Mesendoderm (in vitro differentiated cells): ENCODE results near the gene MTCL3.

Experiments
- DNase-seq: peaks from one replicate; pipeline ENCODE4 v3.0.0; 2013
- H2AK5ac ChIP-seq: 2 replicates; pipeline ENCODE4 v1.6.1; 2013; ENCODE audit warnings: low read length, inconsistent platforms
- H2BK120ac ChIP-seq: 2 replicates; pipeline ENCODE4 v1.6.1; 2013; ENCODE audit warnings: low read depth, mild to moderate bottlenecking, low read length, moderate library complexity, mixed read lengths
- H2BK15ac ChIP-seq: replicated peaks from 2 replicates; pipeline ENCODE4 v1.6.1; 2013; ENCODE audit warnings: low read depth, mild to moderate bottlenecking, moderate library complexity
- H2BK5ac ChIP-seq: 2 replicates; pipeline ENCODE4 v1.6.1; 2013; ENCODE audit warnings: low read length, inconsistent platforms
- H3K18ac ChIP-seq: 2 replicates; pipeline ENCODE4 v1.6.1; 2013; ENCODE audit warnings: mild to moderate bottlenecking, low read length, mixed read lengths
- H3K23ac ChIP-seq: one replicate; pipeline ENCODE4 v1.6.1; 2013; ENCODE audit warnings: low read length
- H3K27ac ChIP-seq: 2 replicates; pipeline ENCODE4 v1.5.1; 2013; ENCODE audit warnings: low read depth, mild to moderate bottlenecking, inconsistent platforms, low read length, moderate library complexity
- H3K27me3 ChIP-seq: 2 replicates; pipeline ENCODE4 v1.6.1; 2013; ENCODE audit warnings: low read length, control low read depth, mild to moderate bottlenecking, inconsistent platforms; ENCODE audit not compliant: insufficient read depth, poor library complexity
- H3K36me3 ChIP-seq: 2 replicates; pipeline ENCODE4 v1.6.1; 2013; ENCODE audit warnings: low read length, inconsistent platforms; ENCODE audit not compliant: control insufficient read depth, insufficient read depth
- H3K4ac ChIP-seq: one replicate; pipeline ENCODE4 v1.6.1; 2013; ENCODE audit warnings: low read depth, mild to moderate bottlenecking, low read length, moderate library complexity
- H3K4me1 ChIP-seq: 2 replicates; pipeline ENCODE4 v1.6.1; 2013; ENCODE audit warnings: low read depth, low read length, inconsistent platforms; ENCODE audit not compliant: control insufficient read depth
- H3K4me2 ChIP-seq: 2 replicates; pipeline ENCODE4 v1.6.1; 2013; ENCODE audit warnings: low read length
- H3K4me3 ChIP-seq: 2 replicates; pipeline ENCODE4 v1.5.1; 2013; ENCODE audit warnings: mild to moderate bottlenecking, low read length
- H3K56ac ChIP-seq: one replicate; pipeline ENCODE4 v1.6.1; 2013; ENCODE audit warnings: low read length
- H3K79me1 ChIP-seq: 2 replicates; pipeline ENCODE4 v1.6.1; 2013; ENCODE audit warnings: low read length, inconsistent platforms
- H3K79me2 ChIP-seq: 2 replicates; pipeline ENCODE4 v1.6.1; 2013; ENCODE audit warnings: mild to moderate bottlenecking, low read length; ENCODE audit not compliant: control insufficient read depth, insufficient read depth
- H3K9ac ChIP-seq: 2 replicates; pipeline ENCODE4 v1.6.1; 2013; ENCODE audit warnings: low read length, inconsistent platforms
- H4K5ac ChIP-seq: one replicate; pipeline ENCODE4 v1.6.1; 2013; ENCODE audit warnings: low read length
- H4K8ac ChIP-seq: one replicate; pipeline ENCODE4 v1.6.1; 2013; ENCODE audit warnings: low read depth, mild to moderate bottlenecking, control low read depth, low read length, moderate library complexity
- WGBS: extraction: QIAGEN DNeasy Blood & Tissue Kit; methylation state at CpG from one replicate; pipeline ENCODE4 v1.1.7; 2013; ENCODE audit warnings: low lambda C conversion rate, missing lambda C conversion rate; ENCODE audit not compliant: insufficient coverage; ENCODE audit errors: extremely low coverage; 5-methylcytosine and 5-hydroxymethylcytosine counted together

The MTCL3 gene

DNA sequence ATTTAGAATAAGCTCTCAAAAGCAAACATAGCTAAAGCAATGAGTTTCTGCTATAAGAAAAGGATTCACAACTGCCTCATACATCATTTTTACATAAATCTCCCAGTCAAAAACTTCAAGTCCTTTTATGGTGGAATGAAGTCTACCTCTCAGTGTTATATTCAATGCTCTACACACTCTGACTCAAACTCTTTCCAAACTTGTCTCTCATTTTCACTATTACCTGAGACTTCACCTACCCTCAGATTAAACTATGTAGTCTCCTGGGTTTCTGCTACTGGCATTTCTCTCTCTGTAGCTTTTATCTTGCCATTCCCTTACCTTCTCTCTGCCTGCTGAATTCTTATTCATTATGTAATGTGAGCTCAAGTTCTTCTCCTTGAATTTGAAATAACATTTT is 71.4 kb downstream of the MTCL3 start:
- no peak for DNase-seq
- H3K27me3 ChIP-seq, result no peaks in the 10 kb centered on the region
- no peak overlapping the region for H3K4me3 ChIP-seq
- peaks cover 2% of the 10 kb centered on the region for H3K36me3 ChIP-seq
- no peak overlapping the region for H3K9ac ChIP-seq
- no peaks in the 10 kb centered on the region for H3K79me2 ChIP-seq
- no peaks in the 10 kb centered on the region for H3K79me1 ChIP-seq
- no peak overlapping the region for H2BK5ac ChIP-seq
- no peak overlapping the region for H3K4me2 ChIP-seq
- no peak overlapping the region for H2BK120ac ChIP-seq
- no peak overlapping the region for H3K4ac ChIP-seq
- H2BK15ac ChIP-seq, result no peak overlapping the region
- H4K5ac ChIP-seq, result no peak overlapping the region
- no peak overlapping the region for H3K18ac ChIP-seq
- H2AK5ac ChIP-seq, result no peak overlapping the region
- no peak overlapping the region for H4K8ac ChIP-seq
- no peak overlapping the region for H3K27ac ChIP-seq
- H3K23ac ChIP-seq, result no peak overlapping the region
- H3K56ac ChIP-seq, result no peak overlapping the region
- no peaks in the 10 kb centered on the region for H3K4me1 ChIP-seq

DNA sequence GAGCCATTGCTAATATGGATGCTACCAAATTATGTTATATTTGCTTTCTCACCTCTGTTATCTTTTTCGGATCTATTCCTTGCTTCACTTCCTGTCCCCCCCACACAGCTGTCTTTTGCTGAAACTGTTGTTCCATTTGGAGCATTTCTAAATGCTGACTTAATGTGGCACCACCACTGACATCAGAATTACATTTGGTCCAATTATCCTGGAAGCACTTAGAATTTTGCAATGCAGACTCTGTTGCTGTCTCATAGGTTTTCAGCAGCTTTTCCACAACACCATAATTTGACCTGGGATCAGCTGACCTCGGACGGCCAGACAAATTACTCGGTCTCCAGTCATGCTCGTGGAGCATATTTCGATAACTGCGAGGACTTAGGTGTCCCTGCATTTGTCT is 72.8 kb downstream of the MTCL3 start:
- Histone ChIP-seq H3K4ac (no peak overlapping the region), H3K79me1 (no peaks in the 10 kb centered on the region), H3K9ac (no peak overlapping the region), H2BK15ac (no peak overlapping the region), H3K4me2 (no peak overlapping the region), H3K23ac (no peak overlapping the region), H4K8ac (no peak overlapping the region), H2BK5ac (no peak overlapping the region), H3K79me2 (no peaks in the 10 kb centered on the region), H3K4me3 (no peak overlapping the region), H3K27ac (no peak overlapping the region), H4K5ac (no peak overlapping the region), H3K56ac (no peak overlapping the region), H3K27me3 (no peaks in the 10 kb centered on the region), H3K18ac (no peak overlapping the region), H3K36me3 (peaks cover 2% of the 10 kb centered on the region), H2AK5ac (no peak overlapping the region), H2BK120ac (no peak overlapping the region), H3K4me1 (no peaks in the 10 kb centered on the region)
- no peak for DNase-seq
- WGBS, result no CpG with 5 or more reads among the region's 7 CpGs

DNA sequence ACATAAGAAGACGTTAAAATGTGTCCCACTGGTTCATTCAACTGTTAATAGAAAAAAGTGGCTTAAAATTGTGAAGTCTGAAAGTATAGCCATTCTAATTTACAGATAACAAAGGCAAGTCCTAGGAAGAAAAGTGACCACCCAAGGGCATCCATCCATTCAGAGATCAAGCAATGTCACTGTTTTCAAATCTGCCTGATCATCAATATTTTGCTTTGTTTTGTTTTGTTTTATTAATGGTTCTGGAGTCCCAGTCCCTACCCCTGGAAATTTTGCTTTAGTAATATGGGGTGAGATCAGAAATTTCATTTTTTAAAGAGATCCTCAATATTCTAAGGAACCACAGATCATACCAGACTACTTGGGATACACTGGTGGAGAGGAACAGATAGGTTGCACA is 77.3 kb downstream of the MTCL3 start:
- no peak overlapping the region for H2AK5ac ChIP-seq
- H3K4ac ChIP-seq, result no peak overlapping the region
- WGBS, result no CpG with 5 or more reads among the region's 1 CpG
- H4K8ac ChIP-seq, result no peak overlapping the region
- H4K5ac ChIP-seq, result no peak overlapping the region
- H2BK120ac ChIP-seq, result no peak overlapping the region
- H3K56ac ChIP-seq, result no peak overlapping the region
- H3K4me2 ChIP-seq, result no peak overlapping the region
- H3K27me3 ChIP-seq, result no peaks in the 10 kb centered on the region
- peaks cover 2% of the 10 kb centered on the region for H3K36me3 ChIP-seq
- H3K4me3 ChIP-seq, result no peak overlapping the region
- no peak overlapping the region for H3K18ac ChIP-seq
- no peaks in the 10 kb centered on the region for H3K79me1 ChIP-seq
- no peak overlapping the region for H3K9ac ChIP-seq
- no peak for DNase-seq
- no peak overlapping the region for H3K27ac ChIP-seq
- no peak overlapping the region for H3K23ac ChIP-seq
- H2BK5ac ChIP-seq, result no peak overlapping the region
- H3K4me1 ChIP-seq, result no peaks in the 10 kb centered on the region
- no peaks in the 10 kb centered on the region for H3K79me2 ChIP-seq
- H2BK15ac ChIP-seq, result no peak overlapping the region

DNA sequence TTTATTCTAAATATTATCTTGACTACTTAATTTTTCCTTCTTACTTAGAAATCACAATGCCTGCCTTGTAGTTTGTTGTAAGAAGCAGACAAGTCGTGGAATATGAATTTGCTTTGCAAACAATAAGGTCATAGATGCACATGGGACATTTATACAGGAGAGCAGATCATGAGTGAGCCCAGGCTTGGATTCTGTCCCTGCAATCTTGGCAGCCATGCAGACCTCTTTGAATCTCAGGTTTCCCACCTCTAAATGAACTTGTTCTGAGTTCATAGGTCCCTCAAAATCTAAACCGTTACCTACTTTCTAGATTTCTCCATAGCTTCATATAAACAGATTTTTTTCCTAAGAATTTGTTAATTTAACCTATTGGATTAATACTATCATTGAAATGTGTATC is 79.4 kb downstream of the MTCL3 start:
- no peak overlapping the region for H3K4me3 ChIP-seq
- no CpG with 5 or more reads among the region's 2 CpGs for WGBS

DNA sequence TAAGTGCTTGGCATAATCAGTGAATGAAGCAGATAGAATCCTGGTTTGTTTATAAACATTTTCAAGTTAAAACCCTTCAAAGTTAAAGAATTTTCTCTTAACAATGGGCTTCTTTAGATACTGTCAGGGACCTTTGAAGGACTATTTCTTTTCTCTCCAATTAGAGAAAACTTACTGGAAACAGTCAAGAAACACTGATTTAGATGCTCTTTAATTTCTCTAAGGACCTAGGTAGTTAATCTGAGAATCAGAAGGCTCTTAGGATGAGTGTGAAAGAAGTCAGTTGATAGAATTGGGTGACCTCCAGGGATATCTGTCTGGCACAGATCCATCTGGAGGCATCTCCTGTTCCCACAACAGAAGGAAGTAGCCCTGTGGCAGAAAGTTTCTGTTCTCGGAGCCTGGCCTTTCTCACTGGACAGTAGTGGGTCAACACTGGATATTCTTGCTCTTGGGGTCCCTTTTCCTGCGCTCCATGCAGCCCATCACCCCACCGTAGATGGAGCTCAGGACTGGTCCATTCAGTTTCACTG is 82.5 kb downstream of the MTCL3 start:
- no peaks in the 10 kb centered on the region for H3K79me1 ChIP-seq
- no peaks in the 10 kb centered on the region for H3K36me3 ChIP-seq
- H2BK120ac ChIP-seq, result no peak overlapping the region
- no peak overlapping the region for H3K4me3 ChIP-seq
- H2BK5ac ChIP-seq, result no peak overlapping the region
- DNase-seq, result no peak
- H3K23ac ChIP-seq, result no peak overlapping the region
- no peaks in the 10 kb centered on the region for H3K79me2 ChIP-seq
- H3K4ac ChIP-seq, result no peak overlapping the region
- H3K27ac ChIP-seq, result no peak overlapping the region
- no peak overlapping the region for H4K8ac ChIP-seq
- no peak overlapping the region for H3K4me2 ChIP-seq
- H4K5ac ChIP-seq, result no peak overlapping the region
- no peaks in the 10 kb centered on the region for H3K4me1 ChIP-seq
- H3K9ac ChIP-seq, result no peak overlapping the region
- no peak overlapping the region for H3K18ac ChIP-seq
- no peak overlapping the region for H3K56ac ChIP-seq
- no CpG with 5 or more reads among the region's 3 CpGs for whole genome bisulfite sequencing
- no peaks in the 10 kb centered on the region for H3K27me3 ChIP-seq
- no peak overlapping the region for H2AK5ac ChIP-seq
- H2BK15ac ChIP-seq, result no peak overlapping the region

More for the DNA sequence above, 79.4 kb downstream of the MTCL3 start:
- no peak overlapping the region for H3K23ac ChIP-seq
- H3K79me1 ChIP-seq, result no peaks in the 10 kb centered on the region
- H3K27ac ChIP-seq, result no peak overlapping the region
- H2BK15ac ChIP-seq, result no peak overlapping the region
- no peak overlapping the region for H4K5ac ChIP-seq
- H3K36me3 ChIP-seq, result no peaks in the 10 kb centered on the region
- no peak overlapping the region for H4K8ac ChIP-seq
- H3K18ac ChIP-seq, result no peak overlapping the region
- no peaks in the 10 kb centered on the region for H3K4me1 ChIP-seq
- H3K4ac ChIP-seq, result no peak overlapping the region
- no peak overlapping the region for H3K56ac ChIP-seq
- H3K27me3 ChIP-seq, result no peaks in the 10 kb centered on the region
- no peaks in the 10 kb centered on the region for H3K79me2 ChIP-seq
- H3K9ac ChIP-seq, result no peak overlapping the region
- H2BK120ac ChIP-seq, result no peak overlapping the region
- H2BK5ac ChIP-seq, result no peak overlapping the region
- DNase-seq, result no peak
- no peak overlapping the region for H3K4me2 ChIP-seq
- no peak overlapping the region for H2AK5ac ChIP-seq

DNA sequence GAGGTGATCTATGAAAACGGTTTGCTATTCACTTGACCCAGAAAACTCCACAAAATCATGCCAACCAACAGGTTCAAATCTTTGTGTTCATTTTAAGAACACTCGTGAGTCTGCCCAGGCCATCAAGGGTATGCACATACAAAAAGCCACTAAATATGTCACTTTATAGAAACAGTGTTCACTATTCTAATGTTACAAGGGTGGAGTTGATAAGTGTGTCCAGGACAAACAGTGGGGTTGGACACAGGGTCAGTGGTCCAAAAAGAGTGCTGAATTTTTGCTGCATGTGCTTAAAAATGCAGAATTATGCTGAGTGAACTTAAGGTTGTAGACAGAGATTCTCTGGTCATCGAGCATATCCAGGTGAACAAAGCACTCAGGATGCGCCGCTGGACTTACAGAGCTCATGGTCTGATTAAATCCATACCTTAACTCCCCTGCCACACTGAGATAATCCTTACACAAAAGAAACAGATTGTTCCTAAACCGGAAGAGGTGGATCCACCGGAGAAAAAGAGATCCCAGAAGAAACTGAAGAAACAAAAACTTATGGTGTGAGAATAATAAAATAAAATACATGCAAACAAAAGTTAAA is 83.4 kb downstream of the MTCL3 start:
- Histone ChIP-seq H2AK5ac (no peak overlapping the region), H3K4ac (no peak overlapping the region), H3K27ac (no peak overlapping the region), H3K23ac (no peak overlapping the region), H3K4me1 (no peaks in the 10 kb centered on the region), H3K36me3 (no peaks in the 10 kb centered on the region), H3K18ac (no peak overlapping the region), H3K4me2 (no peak overlapping the region), H4K8ac (no peak overlapping the region), H3K4me3 (no peak overlapping the region), H2BK5ac (no peak overlapping the region), H2BK15ac (no peak overlapping the region), H3K9ac (no peak overlapping the region), H2BK120ac (no peak overlapping the region), H4K5ac (no peak overlapping the region), H3K27me3 (no peaks in the 10 kb centered on the region), H3K56ac (no peak overlapping the region), H3K79me1 (no peaks in the 10 kb centered on the region), H3K79me2 (no peaks in the 10 kb centered on the region)
- DNase-seq, result no peak
- no CpG with 5 or more reads among the region's 7 CpGs for WGBS
